Upper lobe of left lung (tissue), 6 donors: ENCODE data around the gene CRYBA1. TPM values are rescaled to one million over a fixed set of nuclear protein-coding genes. Genes with fewer than 3 reads are reported as not detected.

ENCODE experiments used
- ATAC-seq, 2 donors: fragments of 200-7000 bp; cut with Tn5 transposase; one replicate each; pipeline ENCODE4 v1.9.1; 2022; ENCODE audit warnings: mild to moderate bottlenecking in 2 of 2, moderate library complexity in 2 of 2; ENCODE audit not compliant: low FRiP score in 2 of 2
- DNase-seq, 2 donors: peaks; one replicate each; pipeline ENCODE4 v3.0.0-alpha.2; 2019 to 2020
- H3K27ac ChIP-seq, 4 donors: fragments of 200-600 bp; sonication (generic); one replicate each; pipeline ENCODE4 v1.5.1; 2016 to 2019
- H3K27me3 ChIP-seq, 4 donors: fragments of 200-600 bp; sonication (generic); one replicate each; pipeline ENCODE4 v1.5.1; 2017 to 2019
- H3K36me3 ChIP-seq, 4 donors: fragments of 200-600 bp; sonication (generic); one replicate each; pipeline ENCODE4 v1.5.1; 2016 to 2019
- H3K4me1 ChIP-seq, 4 donors: fragments of 200-600 bp; sonication (generic); one replicate each; pipeline ENCODE4 v1.5.1; 2018 to 2019
- H3K4me3 ChIP-seq, 4 donors: fragments of 200-600 bp; sonication (generic); one replicate each; pipeline ENCODE4 v1.5.1; 2017 to 2019; ENCODE audit warnings: mild to moderate bottlenecking in 2 of 4, moderate library complexity in 1 of 4
- H3K9me3 ChIP-seq, 4 donors: fragments of 200-600 bp; sonication (generic); one replicate each; pipeline ENCODE4 v1.5.1; 2018 to 2019
- EP300 ChIP-seq, 4 donors: sonication (generic); formaldehyde crosslinking; IDR thresholded peaks; one replicate each; pipeline ENCODE4 v1.5.1; 2017; ENCODE audit warnings: antibody characterized with exemption in 4 of 4, control low read depth in 2 of 4
- POLR2A ChIP-seq, 4 donors: fragments of 450-650 bp; IDR thresholded peaks; one replicate each; pipeline ENCODE4 v1.5.1; 2016 to 2017; ENCODE audit warnings: antibody characterized with exemption in 4 of 4, mild to moderate bottlenecking in 2 of 4
- POLR2AphosphoS5 ChIP-seq, 2 donors: sonication (generic); formaldehyde crosslinking; IDR thresholded peaks; one replicate each; pipeline ENCODE4 v1.5.1; 2017; ENCODE audit warnings: antibody characterized with exemption in 2 of 2
- WGBS, 2 donors: methylation state at CpG; one replicate each; pipeline ENCODE4 v1.1.5; 2017 to 2018; 5-methylcytosine and 5-hydroxymethylcytosine counted together
- total RNA-seq, 6 donors: library from RNA; depleted of rRNA in 4 of 6; stranded (reverse); fragments of >200 nt in 4 of 6; gene quantifications; one replicate each; pipeline versions ENCODE4 v1.1.0 to v1.2.1, GENCODE V29; 2016 to 2021
- TF ChIP-seq, protein P1 (sequence below), 6 experiments: fragments of 450-650 bp in 4 of 6; fragments of 200-600 bp in 2 of 6; sonication (generic) in 2 of 6; IDR thresholded peaks; one replicate each; pipeline ENCODE4 v1.5.1; 2016 to 2019; ENCODE audit warnings: antibody characterized with exemption in 6 of 6
- donor health status: DM: no; HTN: no; CAD: no; lungs with moderate emphysema.
- donor health status: DM: no; HTN: yes; CAD: no; lungs with severe emphysema.

Gene CRYBA1
- total RNA-seq, 6 donors from 2014 or later, result not detected

DNA sequence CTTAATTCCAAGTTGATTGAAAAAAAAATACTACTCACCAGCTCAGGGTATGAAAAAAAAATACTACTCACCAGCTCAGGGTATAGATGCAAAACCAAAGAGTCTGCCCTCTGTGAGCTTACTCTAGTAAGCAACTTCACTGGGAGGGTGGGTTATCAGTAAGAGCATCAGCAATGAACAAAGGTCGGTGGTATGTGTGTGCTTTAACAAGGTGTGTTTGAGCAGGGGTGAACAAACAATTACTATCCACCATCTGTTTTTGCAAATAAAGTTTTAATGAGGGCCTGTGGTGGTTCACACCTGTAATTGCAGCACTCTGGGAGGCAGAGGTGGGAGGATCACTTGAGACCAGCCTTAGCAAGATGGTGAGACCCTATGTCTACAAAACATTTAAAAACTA, 27.3 kb downstream of the CRYBA1 start:
- DNase-seq, result no peak
- Histone ChIP-seq H3K27me3 (no peaks in the 10 kb centered on the region), H3K4me1 (peaks cover 11 to 37% (median 24%) of the 10 kb centered on the region in 4 donors), H3K36me3 (peaks cover 0 to 81% (median 13%) of the 10 kb centered on the region in 4 donors), H3K9me3 (no peaks in the 10 kb centered on the region), H3K4me3 (no peak overlapping the region), H3K27ac (no peak overlapping the region)
- WGBS, 2 donors, result 47 to 67% methylated on average over 1 of the region's 1 CpG
- TF ChIP-seq EP300 (IDR thresholded peaks at IDR 0.05) (no peak), POLR2A (IDR thresholded peaks at IDR 0.05) (no peak), POLR2AphosphoS5 (IDR thresholded peaks at IDR 0.05) (no peak)
- TF ChIP-seq, protein P1, sequence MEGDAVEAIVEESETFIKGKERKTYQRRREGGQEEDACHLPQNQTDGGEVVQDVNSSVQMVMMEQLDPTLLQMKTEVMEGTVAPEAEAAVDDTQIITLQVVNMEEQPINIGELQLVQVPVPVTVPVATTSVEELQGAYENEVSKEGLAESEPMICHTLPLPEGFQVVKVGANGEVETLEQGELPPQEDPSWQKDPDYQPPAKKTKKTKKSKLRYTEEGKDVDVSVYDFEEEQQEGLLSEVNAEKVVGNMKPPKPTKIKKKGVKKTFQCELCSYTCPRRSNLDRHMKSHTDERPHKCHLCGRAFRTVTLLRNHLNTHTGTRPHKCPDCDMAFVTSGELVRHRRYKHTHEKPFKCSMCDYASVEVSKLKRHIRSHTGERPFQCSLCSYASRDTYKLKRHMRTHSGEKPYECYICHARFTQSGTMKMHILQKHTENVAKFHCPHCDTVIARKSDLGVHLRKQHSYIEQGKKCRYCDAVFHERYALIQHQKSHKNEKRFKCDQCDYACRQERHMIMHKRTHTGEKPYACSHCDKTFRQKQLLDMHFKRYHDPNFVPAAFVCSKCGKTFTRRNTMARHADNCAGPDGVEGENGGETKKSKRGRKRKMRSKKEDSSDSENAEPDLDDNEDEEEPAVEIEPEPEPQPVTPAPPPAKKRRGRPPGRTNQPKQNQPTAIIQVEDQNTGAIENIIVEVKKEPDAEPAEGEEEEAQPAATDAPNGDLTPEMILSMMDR (IDR thresholded peaks at IDR 0.05), result no peak
- no peak for ATAC-seq

DNA sequence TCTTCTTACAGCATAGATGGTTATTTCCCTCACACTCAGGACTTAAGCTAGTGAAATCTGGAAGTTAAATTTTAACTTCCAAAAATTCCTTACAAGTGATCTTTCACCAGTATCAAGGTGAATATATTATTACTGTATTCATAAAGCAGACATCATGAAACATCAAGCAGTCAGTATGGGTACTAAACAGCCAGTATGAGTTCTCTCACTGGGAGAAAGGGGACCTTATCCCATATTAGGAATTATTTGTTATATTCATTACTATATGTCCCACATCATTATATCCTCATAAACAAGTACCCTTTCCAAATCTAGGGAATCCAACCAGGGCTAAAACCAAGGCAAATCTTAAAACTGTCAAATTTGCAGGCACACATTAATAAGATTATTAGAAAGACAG, 32.0 kb downstream of the CRYBA1 start:
- H3K36me3 ChIP-seq, result peaks cover 0 to 87% (median 34%) of the 10 kb centered on the region in 4 donors
- TF ChIP-seq POLR2A (IDR thresholded peaks at IDR 0.05) (no peak), POLR2AphosphoS5 (IDR thresholded peaks at IDR 0.05) (no peak), EP300 (IDR thresholded peaks at IDR 0.05) (no peak)
- TF ChIP-seq, protein P1 (IDR thresholded peaks at IDR 0.05), result no peak
- H3K27ac ChIP-seq, result no peak overlapping the region
- H3K27me3 ChIP-seq, result no peaks in the 10 kb centered on the region
- no peak overlapping the region for H3K4me3 ChIP-seq
- DNase-seq, result no peak
- H3K9me3 ChIP-seq, result no peaks in the 10 kb centered on the region
- H3K4me1 ChIP-seq, result peaks cover 16 to 64% (median 38%) of the 10 kb centered on the region in 4 donors
- ATAC-seq, result no peak

DNA sequence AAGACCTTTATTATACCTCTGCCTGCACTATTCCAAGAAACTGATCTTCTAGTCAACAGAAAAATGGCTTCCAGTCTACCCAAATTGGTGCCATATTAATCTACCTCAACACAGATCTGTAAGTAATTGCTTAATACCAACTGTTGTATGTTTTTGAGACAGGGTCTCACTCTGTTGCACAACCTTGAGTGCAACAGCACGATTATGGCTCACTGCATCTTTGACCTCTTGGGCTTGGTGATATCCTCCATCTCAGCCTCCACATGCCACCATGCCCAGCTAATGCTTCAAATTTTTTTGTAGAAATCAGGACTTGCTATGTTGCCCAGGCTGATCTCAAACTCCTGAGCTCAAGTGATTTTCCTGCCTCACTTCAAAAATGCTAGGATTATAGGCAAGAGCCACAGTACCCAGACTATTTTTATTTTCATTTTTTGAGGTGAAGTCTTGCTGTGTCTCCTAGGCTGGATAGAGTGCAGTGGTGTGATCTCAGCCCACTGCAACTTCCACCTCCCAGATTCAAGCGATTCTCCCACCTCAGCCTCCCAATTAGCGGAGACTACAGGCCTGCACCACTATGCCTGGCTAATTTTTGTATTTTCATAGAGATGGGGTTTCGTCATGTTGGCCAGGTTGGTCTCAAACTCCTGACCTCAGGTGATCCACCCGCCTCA, 32.9 kb downstream of the CRYBA1 start:
- DNase-seq (no peak), ATAC-seq (no peak)
- WGBS, 2 donors, result 85 to 91% methylated on average over 5 of the region's 5 CpGs
- Histone ChIP-seq H3K36me3 (peaks cover 0 to 87% (median 32%) of the 10 kb centered on the region in 4 donors), H3K4me3 (no peak overlapping the region), H3K27me3 (no peaks in the 10 kb centered on the region), H3K27ac (no peak overlapping the region), H3K4me1 (peaks cover 24 to 68% (median 40%) of the 10 kb centered on the region in 4 donors), H3K9me3 (no peaks in the 10 kb centered on the region)
- TF ChIP-seq POLR2AphosphoS5 (IDR thresholded peaks at IDR 0.05) (no peak), EP300 (IDR thresholded peaks at IDR 0.05) (no peak), POLR2A (IDR thresholded peaks at IDR 0.05) (no peak)
- TF ChIP-seq, protein P1 (IDR thresholded peaks at IDR 0.05), result no peak

DNA sequence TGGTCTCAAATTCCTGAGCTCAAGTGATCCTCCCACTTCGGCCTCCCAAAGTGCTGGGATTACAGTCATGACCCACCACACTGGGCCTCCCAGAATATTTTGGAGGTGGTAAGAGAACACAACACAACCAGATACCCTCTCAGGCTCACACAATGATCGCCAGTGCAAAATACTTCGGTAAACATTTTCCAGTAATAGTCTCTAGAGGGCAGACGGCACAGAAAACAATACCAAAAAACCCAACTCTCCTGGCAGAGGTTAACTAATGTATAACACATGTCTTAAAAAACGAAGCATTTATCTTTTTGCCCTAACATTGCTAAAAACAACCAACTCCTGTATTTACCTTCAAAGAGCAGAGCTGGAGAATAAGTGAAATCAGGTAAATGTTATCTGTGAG, 36.8 kb downstream of the CRYBA1 start:
- H3K9me3 ChIP-seq, result no peaks in the 10 kb centered on the region
- H3K27me3 ChIP-seq, result no peaks in the 10 kb centered on the region
- WGBS, 2 donors, result 71 to 78% methylated on average over 5 of the region's 5 CpGs
- TF ChIP-seq POLR2A (IDR thresholded peaks at IDR 0.05) (no peak), EP300 (IDR thresholded peaks at IDR 0.05) (no peak), POLR2AphosphoS5 (IDR thresholded peaks at IDR 0.05) (no peak)
- TF ChIP-seq, protein P1 (IDR thresholded peaks at IDR 0.05), result no peak
- DNase-seq (no peak), ATAC-seq (no peak)
- H3K27ac ChIP-seq, result no peak overlapping the region
- H3K4me1 ChIP-seq, result peaks cover 12 to 56% (median 34%) of the 10 kb centered on the region in 4 donors
- H3K4me3 ChIP-seq, result no peak overlapping the region
- H3K36me3 ChIP-seq, result peaks cover 16 to 96% (median 50%) of the 10 kb centered on the region in 4 donors

DNA sequence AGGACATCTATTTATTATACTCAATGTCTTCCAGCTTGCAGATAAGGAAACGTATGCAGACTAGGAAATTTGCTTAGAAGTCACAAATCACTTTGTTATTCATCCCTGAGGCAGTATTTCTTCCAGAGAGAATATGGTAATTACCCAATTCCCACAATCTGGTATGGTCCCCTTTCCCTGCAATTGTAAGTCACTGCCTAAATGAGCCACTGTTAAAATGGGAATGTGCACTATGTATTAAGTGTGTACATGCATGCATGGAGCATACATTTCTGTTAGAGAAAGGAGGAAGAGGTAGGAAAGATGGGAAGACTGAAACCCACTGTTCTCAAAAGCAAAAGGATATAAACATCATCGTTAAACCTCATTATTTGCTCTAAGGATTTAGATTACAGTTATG, 37.3 kb downstream of the CRYBA1 start:
- TF ChIP-seq EP300 (IDR thresholded peaks at IDR 0.05), result no peak
- ATAC-seq, result no peak

More for the DNA sequence above, 37.3 kb downstream of the CRYBA1 start:
- Histone ChIP-seq H3K9me3 (no peaks in the 10 kb centered on the region), H3K27ac (no peak overlapping the region), H3K27me3 (no peaks in the 10 kb centered on the region), H3K4me3 (no peak overlapping the region), H3K4me1 (peaks cover 16 to 60% (median 37%) of the 10 kb centered on the region in 4 donors), H3K36me3 (peaks cover 16 to 94% (median 51%) of the 10 kb centered on the region in 4 donors)
- WGBS, 2 donors, result 64 to 67% methylated on average over 2 of the region's 2 CpGs
- DNase-seq, result no peak
